Common myeloid progenitor, CD34-positive (primary cell): ENCODE data around the gene MMP25.

Experiments used
- CTCF ChIA-PET: fragments of 350-600 bp; sonication (Branson Sonifier 250); formaldehyde crosslinking; loops from one replicate; lab custom pipeline; 2021; ENCODE audit warnings: antibody characterized with exemption; lab: Charles Lee
- POLR2A ChIA-PET: fragments of 350-600 bp; sonication (Branson Sonifier 250); formaldehyde crosslinking; loops from one replicate; lab custom pipeline; 2021; ENCODE audit warnings: antibody characterized with exemption; lab: Charles Lee
- DNase-seq, 3 donors: peaks; one replicate each; pipeline versions ENCODE4 v3.0.0 to v3.0.0-alpha.2; 2013
- H3K27ac ChIP-seq, 2 experiments: 1 replicate in 1 of 2; 2 replicates in 1 of 2; pipeline ENCODE4 v1.7.0; 2013; ENCODE audit warnings: inconsistent platforms in 2 of 2, low read length in 2 of 2, mild to moderate bottlenecking in 2 of 2, low read depth in 1 of 2, moderate library complexity in 1 of 2; ENCODE audit not compliant: severe bottlenecking in 2 of 2, insufficient read depth in 1 of 2, poor library complexity in 1 of 2
- H3K27me3 ChIP-seq, 5 experiments: replicated peaks in 2 of 5; 1 replicate in 3 of 5; 2 replicates in 2 of 5; pipeline versions ENCODE4 v1.6.1 to v1.7.0; 2013; ENCODE audit warnings: low read length in 4 of 5, mild to moderate bottlenecking in 2 of 5, moderate library complexity in 2 of 5, inconsistent platforms in 1 of 5; ENCODE audit not compliant: insufficient read depth in 5 of 5, control insufficient read depth in 4 of 5
- H3K36me3 ChIP-seq, 4 experiments: 1 replicate in 2 of 4; 2 replicates in 2 of 4; pipeline versions ENCODE4 v1.6.1 to v1.7.0; 2013; ENCODE audit warnings: low read length in 3 of 4, control low read depth in 1 of 4, mild to moderate bottlenecking in 1 of 4; ENCODE audit not compliant: control insufficient read depth in 4 of 4, insufficient read depth in 4 of 4
- H3K4me1 ChIP-seq, 4 experiments: 1 replicate in 3 of 4; 2 replicates in 1 of 4; pipeline versions ENCODE4 v1.6.1 to v1.7.1; 2013; ENCODE audit warnings: low read length in 3 of 4, mild to moderate bottlenecking in 3 of 4, control low read depth in 1 of 4, inconsistent platforms in 1 of 4, moderate library complexity in 1 of 4; ENCODE audit not compliant: control insufficient read depth in 4 of 4, insufficient read depth in 4 of 4; ENCODE audit errors: control extremely low read depth in 1 of 4
- H3K4me3 ChIP-seq, 7 experiments: 1 replicate in 4 of 7; 2 replicates in 3 of 7; pipeline versions ENCODE4 v1.5.1 to v1.7.0; 2013; ENCODE audit warnings: mild to moderate bottlenecking in 7 of 7, low read length in 6 of 7, moderate library complexity in 6 of 7, inconsistent platforms in 2 of 7, low read depth in 2 of 7, control low read depth in 1 of 7; ENCODE audit not compliant: insufficient read depth in 4 of 7, control insufficient read depth in 1 of 7; ENCODE audit errors: extremely low read depth in 1 of 7
- H3K9me3 ChIP-seq, 5 experiments: 1 replicate in 4 of 5; 2 replicates in 1 of 5; pipeline versions ENCODE4 v1.6.1 to v1.7.1; 2013; ENCODE audit warnings: low read length in 4 of 5, mild to moderate bottlenecking in 2 of 5, inconsistent platforms in 1 of 5, low read depth in 1 of 5, moderate library complexity in 1 of 5; ENCODE audit not compliant: control insufficient read depth in 4 of 5, insufficient read depth in 2 of 5; ENCODE audit errors: control extremely low read depth in 1 of 5
- WGBS: methylation state at CpG from one replicate; pipeline ENCODE4 v1.1.5; 2013; ENCODE audit not compliant: insufficient coverage; 5-methylcytosine and 5-hydroxymethylcytosine counted together

MMP25 gene

DNA sequence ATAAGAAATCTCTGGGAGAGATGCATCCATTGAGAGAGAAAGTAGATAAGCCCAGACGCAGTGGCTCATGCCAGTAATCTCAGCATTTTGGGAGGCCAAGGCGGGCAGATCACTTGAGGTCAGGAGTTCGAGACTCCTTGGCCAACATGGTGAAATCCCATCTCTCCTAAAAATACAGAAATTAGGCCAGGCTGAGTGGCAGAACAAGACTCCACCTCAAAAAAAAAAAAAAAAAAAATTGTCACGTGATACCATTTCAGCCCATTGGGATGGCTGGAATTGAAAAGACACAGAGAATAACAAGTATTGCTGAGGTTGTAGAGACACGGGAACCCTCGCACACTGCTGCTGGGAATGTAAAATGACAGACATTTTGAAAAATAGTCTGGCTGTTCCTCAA is 16.2 kb downstream of the MMP25 start:
- H3K4me3 ChIP-seq: no peak overlapping the region
- no peak for DNase-seq
- no peaks in the 10 kb centered on the region for H3K9me3 ChIP-seq
- 82% methylated on average over 2 of the region's 6 CpGs for WGBS
- no peak overlapping the region for H3K27ac ChIP-seq
- peaks cover 0 to 38% (median 22%) of the 10 kb centered on the region in 4 experiments for H3K4me1 ChIP-seq
- ChIA-PET CTCF (interaction anchor here (1.1 to 6.5 kb wide), 6 partner anchors 12 to 67 kb away, joined by 3 to 51 read pairs (median 8); partner anchors contain the start of gene ZSCAN10), POLR2A (no interaction called here)
- peaks cover 0 to 3% (median 0%) of the 10 kb centered on the region in 5 experiments for H3K27me3 ChIP-seq
- H3K36me3 ChIP-seq: no peaks in the 10 kb centered on the region

DNA sequence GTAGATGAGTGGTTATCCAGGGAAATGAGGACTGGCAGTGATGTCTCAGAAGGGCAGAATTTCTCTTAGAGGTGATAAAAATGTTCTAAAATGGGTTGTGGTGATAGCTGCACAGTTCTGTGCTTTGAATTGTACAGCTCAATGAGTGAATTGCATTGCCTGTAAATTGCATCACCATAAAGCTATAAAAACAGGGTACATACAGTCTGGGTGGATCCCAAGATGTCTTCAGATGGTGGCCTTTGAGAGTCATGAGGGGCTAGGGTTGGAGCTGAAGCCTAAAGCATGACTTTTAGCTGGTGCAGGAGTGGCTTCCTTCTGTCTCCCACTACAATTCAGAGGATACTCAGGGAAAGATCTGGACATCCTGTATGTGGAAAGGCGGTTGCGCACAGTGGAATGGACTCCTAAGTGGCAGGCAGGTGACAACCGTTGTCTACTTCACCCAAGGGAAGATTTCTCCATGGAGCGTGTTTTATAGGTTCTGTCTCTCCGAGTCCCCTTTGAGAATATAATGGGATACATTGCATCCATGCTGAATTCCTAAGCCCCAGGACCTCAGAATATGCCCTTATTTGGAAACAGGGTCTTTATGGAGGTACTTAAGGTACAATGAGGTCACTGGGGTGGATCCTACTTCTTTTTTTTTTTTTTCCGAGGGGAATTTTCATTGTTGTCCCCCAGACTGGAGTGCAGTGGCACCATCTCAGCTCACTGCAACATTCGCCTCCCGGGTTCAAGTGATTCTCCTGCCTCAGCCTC is 17.4 kb downstream of the MMP25 start:
- 98% methylated on average over 7 of the region's 8 CpGs for WGBS
- no peak overlapping the region for H3K27ac ChIP-seq

DNA sequence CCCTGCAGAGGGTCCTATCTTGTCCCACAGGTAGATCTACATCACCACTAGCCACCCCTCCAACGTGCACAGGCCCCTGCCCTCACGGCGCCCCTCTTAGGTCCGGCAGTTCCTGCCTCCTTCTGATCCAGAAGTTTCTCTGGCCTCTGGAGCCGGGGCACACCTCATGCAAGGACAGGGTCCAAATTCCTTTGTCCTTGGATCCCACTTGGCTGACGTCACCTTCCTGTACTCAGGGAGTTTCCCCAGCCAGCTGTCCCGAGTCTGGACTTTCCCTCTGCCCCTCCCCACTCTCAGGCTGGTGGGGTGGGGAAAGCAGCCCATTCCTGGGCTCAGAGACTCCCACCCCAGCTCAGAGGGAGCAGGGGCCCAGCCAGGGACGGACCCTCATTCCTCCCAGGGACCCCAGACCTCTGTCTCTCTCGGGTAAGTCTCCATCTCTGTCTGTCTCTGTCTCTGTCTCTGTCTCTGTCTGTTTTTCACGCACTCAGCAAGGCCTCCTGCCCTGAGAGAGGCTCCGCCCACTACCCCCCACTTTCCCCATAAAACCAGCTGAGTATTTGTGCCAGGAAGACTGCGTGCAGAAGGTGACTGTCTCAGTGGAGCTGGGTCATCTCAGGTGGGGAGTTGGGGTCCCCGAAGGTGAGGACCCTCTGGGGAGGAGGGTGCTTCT is 18.8 kb downstream of the MMP25 start, which contains the start of gene IL32:
Gene IL32, plus strand, starts transcription at position 572 of the 673 bp plus-strand sequence. CDS start 172 bp downstream, outside the sequence.
- no peak within 1 kb of the TSS for H3K4me3 ChIP-seq
- H3K9me3 ChIP-seq: no peaks in the 10 kb centered on the region
- CTCF ChIA-PET: interaction anchor here (1.3 to 2.1 kb wide), 3 partner anchors 9 to 30 kb away, joined by 4 to 5 read pairs (median 5); no protein-coding TSS in a partner anchor
- no peaks in the 10 kb centered on the region for H3K27me3 ChIP-seq
- H3K36me3 ChIP-seq: no peaks in the 10 kb centered on the region
- no peak within 1 kb of the TSS for H3K27ac ChIP-seq
- POLR2A ChIA-PET: interaction anchor here (0.6 kb wide), 2 partner anchors 9 to 59 kb away, joined by 3 to 8 read pairs; no protein-coding TSS in a partner anchor
- WGBS: 91% methylated on average over 9 of the region's 13 CpGs
- peaks cover 0 to 27% (median 2%) of the 10 kb centered on the region in 4 experiments for H3K4me1 ChIP-seq
- peak in 2 of 3 donors; percentile 35 to 61 for DNase-seq

More for the DNA sequence above, 17.4 kb downstream of the MMP25 start:
- ChIA-PET POLR2A (interaction anchor here (0.7 kb wide), 1 partner anchor 25 kb away, joined by 3 read pairs; no protein-coding TSS in a partner anchor), CTCF (interaction anchor here (0.8 to 6.5 kb wide), 10 partner anchors 11 to 105 kb away, joined by 3 to 51 read pairs (median 6); partner anchors contain the start of gene ZSCAN10)
- Histone ChIP-seq H3K9me3 (no peaks in the 10 kb centered on the region), H3K4me3 (no peak overlapping the region), H3K4me1 (peaks cover 0 to 34% (median 11%) of the 10 kb centered on the region in 4 experiments), H3K36me3 (no peaks in the 10 kb centered on the region), H3K27me3 (no peaks in the 10 kb centered on the region)
- no peak for DNase-seq

DNA sequence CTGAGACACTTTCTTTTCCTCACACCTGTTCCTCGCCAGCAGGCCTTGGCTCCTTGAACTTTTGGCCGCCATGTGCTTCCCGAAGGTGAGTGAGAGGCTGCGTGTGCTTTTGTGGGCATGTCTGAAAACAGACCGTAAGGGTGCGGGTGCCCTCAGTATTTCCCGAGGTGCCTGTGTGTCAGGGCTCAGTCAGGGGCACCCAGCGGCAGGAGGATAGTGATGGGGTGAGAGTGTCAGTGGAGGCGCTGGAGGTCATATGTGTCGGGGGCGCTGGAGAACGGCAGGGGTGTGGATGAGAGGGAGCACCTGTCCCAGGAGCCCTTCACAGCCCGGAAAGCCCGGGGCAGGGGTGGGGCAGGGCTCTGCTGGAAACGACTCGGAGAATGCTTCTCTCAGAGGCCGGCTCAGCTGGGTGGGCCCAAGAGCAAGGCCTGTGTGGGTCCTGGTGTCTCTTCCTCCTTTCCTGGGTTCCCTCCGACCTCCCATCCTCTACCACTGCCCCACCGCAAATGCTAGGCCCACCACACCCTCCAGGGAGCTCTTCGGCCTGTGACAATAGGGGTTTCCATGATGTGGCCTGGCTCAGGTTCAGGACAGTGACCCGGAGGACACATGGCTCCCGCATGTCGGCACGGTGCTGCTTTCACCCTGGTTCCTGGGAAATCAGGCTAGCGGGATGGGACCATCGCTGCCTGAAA is 19.5 kb downstream of the MMP25 start:
- WGBS: 96% methylated on average over 26 of the region's 26 CpGs
- Histone ChIP-seq H3K36me3 (no peaks in the 10 kb centered on the region), H3K9me3 (no peaks in the 10 kb centered on the region), H3K4me1 (peaks cover 0 to 32% (median 3%) of the 10 kb centered on the region in 4 experiments), H3K27me3 (no peaks in the 10 kb centered on the region), H3K27ac (no peak overlapping the region), H3K4me3 (no peak overlapping the region)
- ChIA-PET POLR2A (interaction anchor here (0.6 kb wide), 1 partner anchor 58 kb away, joined by 3 read pairs; no protein-coding TSS in a partner anchor), CTCF (interaction anchor here (1.3 to 2.1 kb wide), 2 partner anchors 9 to 21 kb away, joined by 4 to 5 read pairs; no protein-coding TSS in a partner anchor)
- no peak for DNase-seq

DNA sequence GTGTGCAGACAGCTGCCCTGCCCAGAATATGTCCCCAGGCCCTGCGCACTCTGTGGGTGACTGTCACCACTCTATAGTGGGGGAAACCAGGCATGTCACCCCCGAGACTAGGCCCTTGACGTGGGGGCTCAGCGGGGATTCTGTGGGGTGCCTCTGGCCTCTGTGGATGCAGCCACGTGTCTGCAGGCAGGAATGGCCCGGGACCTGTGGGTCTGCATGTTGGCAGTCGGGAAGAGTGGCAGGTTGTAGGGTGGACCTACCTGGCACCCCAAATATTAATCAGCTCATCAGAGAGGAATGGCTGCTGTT is 20.0 kb downstream of the MMP25 start:
- no peaks in the 10 kb centered on the region for H3K36me3 ChIP-seq
- H3K27me3 ChIP-seq: no peaks in the 10 kb centered on the region
- no peak overlapping the region for H3K4me3 ChIP-seq
- ChIA-PET POLR2A (no interaction called here), CTCF (interaction anchor here (2.1 kb wide), 1 partner anchor 21 kb away, joined by 5 read pairs; no protein-coding TSS in a partner anchor)
- H3K27ac ChIP-seq: no peak overlapping the region
- no peak for DNase-seq
- H3K9me3 ChIP-seq: no peaks in the 10 kb centered on the region
- H3K4me1 ChIP-seq: peaks cover 0 to 37% (median 4%) of the 10 kb centered on the region in 4 experiments
- 97% methylated on average over 7 of the region's 7 CpGs for WGBS

DNA sequence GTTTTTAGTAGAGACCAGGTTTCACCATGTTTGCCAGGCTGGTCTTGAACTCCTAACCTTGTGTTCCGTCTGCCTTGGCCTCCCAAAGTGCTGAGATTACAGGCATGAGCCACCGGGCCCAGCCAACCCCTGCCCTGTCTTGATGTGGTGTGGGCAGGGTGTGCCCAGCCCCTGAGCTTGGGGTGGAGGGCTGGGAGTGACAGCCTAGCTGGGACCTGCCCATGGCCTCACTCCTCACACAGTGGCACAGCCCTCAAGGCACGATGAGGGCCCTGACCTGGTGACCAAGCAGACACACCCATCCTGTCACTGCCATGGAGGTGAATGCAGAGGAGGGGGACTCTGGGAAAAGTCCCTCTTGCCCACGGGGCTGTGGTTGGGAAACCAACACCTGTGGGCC is 22.1 kb downstream of the MMP25 start:
- ChIA-PET POLR2A (no interaction called here), CTCF (interaction anchor here (1.5 kb wide), 1 partner anchor 63 kb away, joined by 3 read pairs; no protein-coding TSS in a partner anchor)
- no peak for DNase-seq
- Histone ChIP-seq H3K36me3 (no peaks in the 10 kb centered on the region), H3K4me1 (peaks cover 0 to 46% (median 12%) of the 10 kb centered on the region in 4 experiments), H3K9me3 (no peaks in the 10 kb centered on the region), H3K27ac (no peak overlapping the region), H3K27me3 (no peaks in the 10 kb centered on the region), H3K4me3 (no peak overlapping the region)
- 91% methylated on average over 4 of the region's 4 CpGs for WGBS
